Measurements from ENCODE around the gene GSDMA. TPM values are rescaled to one million over a fixed set of nuclear protein-coding genes. Genes with fewer than 3 reads are reported as not detected.

GSDMA gene
- total and polyA plus RNA-seq, 10 of the 15 experiments (the other 5 are each of a cell fraction or from before 2014, with no cell fraction given), result 0.04 to 0.11 TPM; not detected in 8

DNA sequence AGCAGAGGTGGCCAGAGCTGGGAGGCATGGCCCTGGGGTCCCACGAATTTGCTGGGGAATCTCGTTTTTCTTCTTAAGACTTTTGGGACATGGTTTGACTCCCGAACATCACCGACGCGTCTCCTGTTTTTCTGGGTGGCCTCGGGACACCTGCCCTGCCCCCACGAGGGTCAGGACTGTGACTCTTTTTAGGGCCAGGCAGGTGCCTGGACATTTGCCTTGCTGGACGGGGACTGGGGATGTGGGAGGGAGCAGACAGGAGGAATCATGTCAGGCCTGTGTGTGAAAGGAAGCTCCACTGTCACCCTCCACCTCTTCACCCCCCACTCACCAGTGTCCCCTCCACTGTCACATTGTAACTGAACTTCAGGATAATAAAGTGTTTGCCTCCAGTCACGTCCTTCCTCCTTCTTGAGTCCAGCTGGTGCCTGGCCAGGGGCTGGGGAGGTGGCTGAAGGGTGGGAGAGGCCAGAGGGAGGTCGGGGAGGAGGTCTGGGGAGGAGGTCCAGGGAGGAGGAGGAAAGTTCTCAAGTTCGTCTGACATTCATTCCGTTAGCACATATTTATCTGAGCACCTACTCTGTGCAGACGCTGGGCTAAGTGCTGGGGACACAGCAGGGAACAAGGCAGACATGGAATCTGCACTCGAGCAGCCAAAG, 54.7 kb downstream of the GSDMA start:
- in situ Hi-C loops (cut with MboI), result loop anchor here (25.0 kb wide), 1 partner anchor 270 kb away; the partner anchor contains the start of gene CDC6
- DNase-seq (ENCODE audit: low read depth, low spot score) (no peak), ATAC-seq (no peak), FAIRE-seq (no peak)
- Histone ChIP-seq H3K27ac (ENCODE audit: control insufficient read depth, insufficient read depth) (no peak overlapping the region), H3K36me3 (ENCODE audit: control insufficient read depth in 2 of 2, insufficient read depth in 2 of 2, low read length in 1 of 2) (peaks cover 4 to 10% of the 10 kb centered on the region in 2 experiments; a peak in 3 of 4 replicates), H3K9ac (ENCODE audit: control insufficient read depth, insufficient read depth, low read length) (no peak overlapping the region), H4K20me1 (ENCODE audit: control insufficient read depth, insufficient read depth) (no peaks in the 10 kb centered on the region), H2AFZ (ENCODE audit: control insufficient read depth, low read depth, low read length) (no peak overlapping the region), H3K4me2 (ENCODE audit: control insufficient read depth, insufficient read depth) (no peak overlapping the region), H3K27me3 (replicated peaks in 1 of 2; ENCODE audit: control insufficient read depth in 2 of 2, insufficient read depth in 2 of 2, low read length in 1 of 2) (no peaks in the 10 kb centered on the region), H3K9me3 (replicated peaks; ENCODE audit: control insufficient read depth, insufficient read depth, low read length) (no peaks in the 10 kb centered on the region), H3K79me2 (ENCODE audit: control insufficient read depth, insufficient read depth, low read length) (no peaks in the 10 kb centered on the region), H3K4me1 (ENCODE audit: control insufficient read depth, insufficient read depth, low read length) (peaks cover 8% of the 10 kb centered on the region), H3K4me3 (no peak overlapping the region)
- ChIA-PET POLR2A (no interaction called here), SMC1A (ENCODE audit: uncharacterized antibody, unreplicated experiment) (interaction anchor here (1.3 kb wide), 2 partner anchors 94 to 96 kb away, joined by 3 read pairs; no protein-coding TSS in a partner anchor), RAD21 (ENCODE audit: unreplicated experiment) (interaction anchor here (5.4 kb wide), 1 partner anchor 95 kb away, joined by 52 read pairs; no protein-coding TSS in a partner anchor), CTCF (interaction anchor here (1.4 to 2.6 kb wide), 3 partner anchors 69 to 151 kb away, joined by 4 to 10 read pairs (median 4); no protein-coding TSS in a partner anchor)
- BruUV-seq (replicated peaks), result no TSS peak
- WGBS (ENCODE audit: insufficient coverage, insufficient replicate concordance, low lambda C conversion rate, missing lambda C conversion rate), result 40% methylated on average over 15 of the region's 15 CpGs
- intact Hi-C loops (cut with micrococcal nuclease; ENCODE audit: unreplicated experiment), result no loop called here
- TF ChIP-seq KDM1A (IDR thresholded peaks at IDR 0.05; ENCODE audit: borderline replicate concordance), result no peak

DNA sequence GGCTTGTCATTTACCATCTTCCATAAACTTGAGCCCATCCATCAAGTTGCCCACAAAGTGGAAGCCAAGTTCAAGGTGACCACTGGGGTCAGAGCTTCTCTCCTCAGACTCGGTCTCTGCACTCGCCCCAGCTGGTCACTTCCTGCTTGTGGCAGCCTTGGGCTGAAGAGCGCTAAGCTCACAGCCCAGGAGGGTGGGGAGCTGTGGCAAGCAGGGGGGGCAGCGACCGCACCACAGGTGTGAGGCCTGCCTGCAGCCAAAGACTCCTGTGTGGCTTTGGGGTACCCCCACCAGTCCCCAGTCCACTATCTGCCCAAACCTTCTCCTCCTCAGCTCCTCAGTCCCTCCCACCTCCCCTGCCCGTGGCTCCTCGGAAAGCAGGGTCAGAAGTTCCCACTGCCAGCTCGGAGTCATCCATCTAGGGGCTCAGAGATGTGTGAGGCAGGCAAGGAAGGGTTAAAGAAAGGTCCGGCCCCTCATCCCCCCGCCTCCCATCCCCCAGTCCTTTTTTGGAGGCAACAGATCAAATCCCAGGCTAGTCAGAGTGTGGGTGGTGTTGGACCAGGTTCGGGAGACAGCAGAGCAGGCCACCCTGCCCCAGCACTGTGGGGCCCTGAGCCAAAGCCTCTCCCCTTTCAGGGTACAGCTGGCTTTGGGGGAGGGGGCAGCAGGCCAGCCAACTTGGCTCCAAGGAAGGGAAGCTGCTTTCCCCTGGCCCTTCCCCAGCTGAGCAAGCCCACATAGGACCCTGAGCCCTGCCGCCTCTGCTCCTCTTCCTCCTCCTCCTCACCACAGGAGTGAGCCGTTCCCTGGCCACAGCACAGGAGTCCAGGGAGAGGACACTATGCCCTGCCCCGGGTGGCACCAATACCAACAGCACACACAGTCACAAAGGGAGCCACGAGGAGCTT, 55.7 kb downstream of the GSDMA start:
- Histone ChIP-seq H3K4me3 (no peak overlapping the region), H3K79me2 (ENCODE audit: control insufficient read depth, insufficient read depth, low read length) (no peaks in the 10 kb centered on the region), H3K9ac (ENCODE audit: control insufficient read depth, insufficient read depth, low read length) (no peak overlapping the region), H3K27me3 (replicated peaks in 1 of 2; ENCODE audit: control insufficient read depth in 2 of 2, insufficient read depth in 2 of 2, low read length in 1 of 2) (no peaks in the 10 kb centered on the region), H4K20me1 (ENCODE audit: control insufficient read depth, insufficient read depth) (no peaks in the 10 kb centered on the region), H3K27ac (ENCODE audit: control insufficient read depth, insufficient read depth) (no peak overlapping the region), H3K9me3 (replicated peaks; ENCODE audit: control insufficient read depth, insufficient read depth, low read length) (no peaks in the 10 kb centered on the region), H3K4me1 (ENCODE audit: control insufficient read depth, insufficient read depth, low read length) (peaks cover 8% of the 10 kb centered on the region), H2AFZ (ENCODE audit: control insufficient read depth, low read depth, low read length) (no peak overlapping the region), H3K36me3 (ENCODE audit: control insufficient read depth in 2 of 2, insufficient read depth in 2 of 2, low read length in 1 of 2) (peaks cover 4 to 10% of the 10 kb centered on the region in 2 experiments; a peak in 3 of 4 replicates), H3K4me2 (ENCODE audit: control insufficient read depth, insufficient read depth) (no peak overlapping the region)
- intact Hi-C loops (cut with micrococcal nuclease; ENCODE audit: unreplicated experiment) (no loop called here), in situ Hi-C loops (cut with MboI) (loop anchor here (25.0 kb wide), 1 partner anchor 269 kb away; the partner anchor contains the start of gene CDC6)
- ChIA-PET RAD21 (ENCODE audit: unreplicated experiment) (interaction anchor here (5.4 kb wide), 1 partner anchor 94 kb away, joined by 52 read pairs; no protein-coding TSS in a partner anchor), SMC1A (ENCODE audit: uncharacterized antibody, unreplicated experiment) (interaction anchor here (1.3 kb wide), 2 partner anchors 93 to 95 kb away, joined by 3 read pairs; no protein-coding TSS in a partner anchor), CTCF (interaction anchor here (0.8 to 2.6 kb wide), 4 partner anchors 9 to 165 kb away, joined by 3 to 10 read pairs (median 6); no protein-coding TSS in a partner anchor), POLR2A (interaction anchor here (0.5 kb wide), 1 partner anchor 256 kb away, joined by 9 read pairs; no protein-coding TSS in a partner anchor)
- FAIRE-seq (no peak), DNase-seq (ENCODE audit: low read depth, low spot score) (no peak), ATAC-seq (no peak)
- TF ChIP-seq, protein P1, sequence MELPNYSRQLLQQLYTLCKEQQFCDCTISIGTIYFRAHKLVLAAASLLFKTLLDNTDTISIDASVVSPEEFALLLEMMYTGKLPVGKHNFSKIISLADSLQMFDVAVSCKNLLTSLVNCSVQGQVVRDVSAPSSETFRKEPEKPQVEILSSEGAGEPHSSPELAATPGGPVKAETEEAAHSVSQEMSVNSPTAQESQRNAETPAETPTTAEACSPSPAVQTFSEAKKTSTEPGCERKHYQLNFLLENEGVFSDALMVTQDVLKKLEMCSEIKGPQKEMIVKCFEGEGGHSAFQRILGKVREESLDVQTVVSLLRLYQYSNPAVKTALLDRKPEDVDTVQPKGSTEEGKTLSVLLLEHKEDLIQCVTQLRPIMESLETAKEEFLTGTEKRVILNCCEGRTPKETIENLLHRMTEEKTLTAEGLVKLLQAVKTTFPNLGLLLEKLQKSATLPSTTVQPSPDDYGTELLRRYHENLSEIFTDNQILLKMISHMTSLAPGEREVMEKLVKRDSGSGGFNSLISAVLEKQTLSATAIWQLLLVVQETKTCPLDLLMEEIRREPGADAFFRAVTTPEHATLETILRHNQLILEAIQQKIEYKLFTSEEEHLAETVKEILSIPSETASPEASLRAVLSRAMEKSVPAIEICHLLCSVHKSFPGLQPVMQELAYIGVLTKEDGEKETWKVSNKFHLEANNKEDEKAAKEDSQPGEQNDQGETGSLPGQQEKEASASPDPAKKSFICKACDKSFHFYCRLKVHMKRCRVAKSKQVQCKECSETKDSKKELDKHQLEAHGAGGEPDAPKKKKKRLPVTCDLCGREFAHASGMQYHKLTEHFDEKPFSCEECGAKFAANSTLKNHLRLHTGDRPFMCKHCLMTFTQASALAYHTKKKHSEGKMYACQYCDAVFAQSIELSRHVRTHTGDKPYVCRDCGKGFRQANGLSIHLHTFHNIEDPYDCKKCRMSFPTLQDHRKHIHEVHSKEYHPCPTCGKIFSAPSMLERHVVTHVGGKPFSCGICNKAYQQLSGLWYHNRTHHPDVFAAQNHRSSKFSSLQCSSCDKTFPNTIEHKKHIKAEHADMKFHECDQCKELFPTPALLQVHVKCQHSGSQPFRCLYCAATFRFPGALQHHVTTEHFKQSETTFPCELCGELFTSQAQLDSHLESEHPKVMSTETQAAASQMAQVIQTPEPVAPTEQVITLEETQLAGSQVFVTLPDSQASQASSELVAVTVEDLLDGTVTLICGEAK (IDR thresholded peaks at IDR 0.05; ENCODE audit: borderline replicate concordance), result no peak
- WGBS (ENCODE audit: insufficient coverage, insufficient replicate concordance, low lambda C conversion rate, missing lambda C conversion rate), result 75% methylated on average over 15 of the region's 15 CpGs
- no TSS peak for BruUV-seq (replicated peaks)

All from GM12878 (cell line).